ENCODE results near the gene CD248. TPM values are rescaled to one million over a fixed set of nuclear protein-coding genes. Genes with fewer than 3 reads are reported as not detected.

CD248 gene
- total RNA-seq, 1 experiment from 2014 or later = 0.15 TPM

- TSS peak; percentile 76 for BruUV-seq (replicated peaks)
- no peak for TF ChIP-seq TCF7L2 (IDR thresholded peaks at IDR 0.05; ENCODE audit: low read depth, low read length)
- no peak for TF ChIP-seq CTCF (IDR thresholded peaks at IDR 0.05)
- TF ChIP-seq, protein P1, sequence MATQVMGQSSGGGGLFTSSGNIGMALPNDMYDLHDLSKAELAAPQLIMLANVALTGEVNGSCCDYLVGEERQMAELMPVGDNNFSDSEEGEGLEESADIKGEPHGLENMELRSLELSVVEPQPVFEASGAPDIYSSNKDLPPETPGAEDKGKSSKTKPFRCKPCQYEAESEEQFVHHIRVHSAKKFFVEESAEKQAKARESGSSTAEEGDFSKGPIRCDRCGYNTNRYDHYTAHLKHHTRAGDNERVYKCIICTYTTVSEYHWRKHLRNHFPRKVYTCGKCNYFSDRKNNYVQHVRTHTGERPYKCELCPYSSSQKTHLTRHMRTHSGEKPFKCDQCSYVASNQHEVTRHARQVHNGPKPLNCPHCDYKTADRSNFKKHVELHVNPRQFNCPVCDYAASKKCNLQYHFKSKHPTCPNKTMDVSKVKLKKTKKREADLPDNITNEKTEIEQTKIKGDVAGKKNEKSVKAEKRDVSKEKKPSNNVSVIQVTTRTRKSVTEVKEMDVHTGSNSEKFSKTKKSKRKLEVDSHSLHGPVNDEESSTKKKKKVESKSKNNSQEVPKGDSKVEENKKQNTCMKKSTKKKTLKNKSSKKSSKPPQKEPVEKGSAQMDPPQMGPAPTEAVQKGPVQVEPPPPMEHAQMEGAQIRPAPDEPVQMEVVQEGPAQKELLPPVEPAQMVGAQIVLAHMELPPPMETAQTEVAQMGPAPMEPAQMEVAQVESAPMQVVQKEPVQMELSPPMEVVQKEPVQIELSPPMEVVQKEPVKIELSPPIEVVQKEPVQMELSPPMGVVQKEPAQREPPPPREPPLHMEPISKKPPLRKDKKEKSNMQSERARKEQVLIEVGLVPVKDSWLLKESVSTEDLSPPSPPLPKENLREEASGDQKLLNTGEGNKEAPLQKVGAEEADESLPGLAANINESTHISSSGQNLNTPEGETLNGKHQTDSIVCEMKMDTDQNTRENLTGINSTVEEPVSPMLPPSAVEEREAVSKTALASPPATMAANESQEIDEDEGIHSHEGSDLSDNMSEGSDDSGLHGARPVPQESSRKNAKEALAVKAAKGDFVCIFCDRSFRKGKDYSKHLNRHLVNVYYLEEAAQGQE (IDR thresholded peaks at IDR 0.05; ENCODE audit: insufficient read depth in 1 of 2, low read depth in 2 of 2, low read length in 1 of 2) = no peak
- no peak for TF ChIP-seq POLR2AphosphoS5 (IDR thresholded peaks at IDR 0.05; ENCODE audit: low read depth, low read length)
- TF ChIP-seq SIN3A (IDR thresholded peaks at IDR 0.05; ENCODE audit: borderline replicate concordance, insufficient read depth, low read depth, low read length) = no peak; the same call in 1 of the 2 replicates
- Histone ChIP-seq H3K27ac (ENCODE audit: low read length) (peak overlapping the region; percentile 86), H3K36me3 (ENCODE audit: control insufficient read depth, insufficient read depth, low read length) (peaks cover 11% of the 10 kb centered on the region; the same call in 1 of the 2 replicates), H3K27me3 (ENCODE audit: control insufficient read depth, insufficient read depth, low read length) (no peaks in the 10 kb centered on the region), H3K9me3 (ENCODE audit: control insufficient read depth, insufficient read depth, low read depth, low read length) (no peaks in the 10 kb centered on the region), H3K4me1 (ENCODE audit: control insufficient read depth, insufficient read depth, low read length) (peaks cover 12% of the 10 kb centered on the region), H3K4me3 (ENCODE audit: low read depth in 2 of 2, low read length in 2 of 2) (peak overlapping the region; percentile 88 to 90)
- CTCF ChIA-PET = no interaction called here
- intact Hi-C loops (cut with micrococcal nuclease; ENCODE audit: unreplicated experiment) (no loop called here), in situ Hi-C loops (cut with HindIII; ENCODE audit: low pct_unique_long_range_greater_than_20kb, low sequenced_read_pairs) (no loop called here)
- POLR2A ChIA-PET = no interaction called here
- DNase-seq (ENCODE audit: low read depth, low spot score) = no peak
- no peak for ATAC-seq
These were observed 47.6 kb downstream of the CD248 start for GRCh38 chr11:66268952-66269905.

DNA sequence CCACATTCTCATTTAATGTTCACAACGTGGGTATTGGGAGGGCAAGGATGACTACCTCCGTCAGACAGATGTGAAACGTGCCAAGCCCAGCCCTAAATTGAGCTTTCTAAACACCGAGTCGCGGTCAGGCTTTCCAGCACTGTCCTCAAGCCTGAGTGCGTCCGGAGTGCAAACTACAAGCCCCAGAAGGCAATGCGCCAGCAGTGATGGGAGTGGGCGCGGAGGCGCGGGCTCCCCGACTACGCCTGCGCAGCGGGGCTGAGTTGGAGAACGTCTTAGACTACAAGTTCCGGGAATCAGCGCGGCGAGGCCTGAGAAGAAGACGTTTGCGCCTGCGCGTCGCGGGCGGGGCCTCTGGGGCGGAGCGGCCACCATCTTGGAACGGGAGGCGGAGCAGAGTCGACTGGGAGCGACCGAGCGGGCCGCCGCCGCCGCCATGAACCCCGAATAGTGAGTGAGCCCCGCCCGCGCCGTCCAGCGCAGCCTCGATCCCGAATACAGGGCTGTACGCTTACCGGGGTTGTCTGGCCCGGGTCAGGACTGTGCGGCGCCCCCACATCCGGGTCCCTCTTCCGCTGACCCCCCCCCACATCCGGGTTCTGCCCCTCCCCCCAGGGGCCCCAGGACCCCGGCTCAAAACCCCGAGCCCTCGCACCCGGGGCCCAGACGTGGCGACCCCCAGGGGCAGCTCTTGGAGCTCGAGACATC lies 48.4 kb downstream of the CD248 start, which contains the start of gene RAB1B:
Gene RAB1B (plus strand): TSS at position 396 of the 708 bp plus-strand sequence. CDS start 41 bp downstream, at position 437.
- ChIA-PET CTCF (no interaction called here), POLR2A (no interaction called here)
- H3K9me3 ChIP-seq (ENCODE audit: control insufficient read depth, insufficient read depth, low read depth, low read length) = no peaks in the 10 kb centered on the region
- peaks cover 12% of the 10 kb centered on the region for H3K4me1 ChIP-seq (ENCODE audit: control insufficient read depth, insufficient read depth, low read length)
- intact Hi-C loops (cut with micrococcal nuclease; ENCODE audit: unreplicated experiment) = no loop called here
- peak; percentile 44; the same call in 1 of the 2 replicates for TF ChIP-seq SIN3A (IDR thresholded peaks at IDR 0.05; ENCODE audit: borderline replicate concordance, insufficient read depth, low read depth, low read length)
- TF ChIP-seq, protein P1 (IDR thresholded peaks at IDR 0.05; ENCODE audit: insufficient read depth in 1 of 2, low read depth in 2 of 2, low read length in 1 of 2) = peak in 1 of 2 experiments; percentile 32; a peak in 1 of 4 replicates
- no peak for TF ChIP-seq CTCF (IDR thresholded peaks at IDR 0.05)
- TF ChIP-seq POLR2AphosphoS5 (IDR thresholded peaks at IDR 0.05; ENCODE audit: low read depth, low read length) = no peak; the same call in 1 of the 2 replicates
- TF ChIP-seq TCF7L2 (IDR thresholded peaks at IDR 0.05; ENCODE audit: low read depth, low read length) = peak; percentile 36; the same call in 1 of the 2 replicates
- H3K4me3 ChIP-seq (ENCODE audit: low read depth in 2 of 2, low read length in 2 of 2) = peak within 1 kb of the TSS; percentile 88 to 90
- ATAC-seq = peak; percentile 90
- in situ Hi-C loops (cut with HindIII; ENCODE audit: low pct_unique_long_range_greater_than_20kb, low sequenced_read_pairs) = no loop called here
- BruUV-seq (replicated peaks) = no TSS peak
- DNase-seq (ENCODE audit: low read depth, low spot score) = peak; percentile 99
- H3K27me3 ChIP-seq (ENCODE audit: control insufficient read depth, insufficient read depth, low read length) = no peaks in the 10 kb centered on the region
- peak within 1 kb of the TSS; percentile 86 for H3K27ac ChIP-seq (ENCODE audit: low read length)
- H3K36me3 ChIP-seq (ENCODE audit: control insufficient read depth, insufficient read depth, low read length) = peaks cover 6% of the 10 kb centered on the region; the same call in 1 of the 2 replicates

Measured in Panc1 (cell line).